22Rv1 (cell line): ENCODE measurements around the gene MAD1L1.

ENCODE experiments used
- ZFX ChIP-seq: fragments of 450-650 bp; IDR thresholded peaks from 2 replicates; pipeline ENCODE4 v1.6.1; 2017; ENCODE audit warnings: antibody characterized with exemption, borderline replicate concordance
- TF ChIP-seq, protein P1 (sequence below): fragments of 450-650 bp; IDR thresholded peaks from 2 replicates; pipeline ENCODE4 v1.5.1; 2017; ENCODE audit warnings: mild to moderate bottlenecking

- TF ChIP-seq, protein P1, sequence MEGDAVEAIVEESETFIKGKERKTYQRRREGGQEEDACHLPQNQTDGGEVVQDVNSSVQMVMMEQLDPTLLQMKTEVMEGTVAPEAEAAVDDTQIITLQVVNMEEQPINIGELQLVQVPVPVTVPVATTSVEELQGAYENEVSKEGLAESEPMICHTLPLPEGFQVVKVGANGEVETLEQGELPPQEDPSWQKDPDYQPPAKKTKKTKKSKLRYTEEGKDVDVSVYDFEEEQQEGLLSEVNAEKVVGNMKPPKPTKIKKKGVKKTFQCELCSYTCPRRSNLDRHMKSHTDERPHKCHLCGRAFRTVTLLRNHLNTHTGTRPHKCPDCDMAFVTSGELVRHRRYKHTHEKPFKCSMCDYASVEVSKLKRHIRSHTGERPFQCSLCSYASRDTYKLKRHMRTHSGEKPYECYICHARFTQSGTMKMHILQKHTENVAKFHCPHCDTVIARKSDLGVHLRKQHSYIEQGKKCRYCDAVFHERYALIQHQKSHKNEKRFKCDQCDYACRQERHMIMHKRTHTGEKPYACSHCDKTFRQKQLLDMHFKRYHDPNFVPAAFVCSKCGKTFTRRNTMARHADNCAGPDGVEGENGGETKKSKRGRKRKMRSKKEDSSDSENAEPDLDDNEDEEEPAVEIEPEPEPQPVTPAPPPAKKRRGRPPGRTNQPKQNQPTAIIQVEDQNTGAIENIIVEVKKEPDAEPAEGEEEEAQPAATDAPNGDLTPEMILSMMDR: no peak
- TF ChIP-seq ZFX: no peak
Measured at GRCh38 chr7:1885465-1886226, 347.1 kb downstream of the MAD1L1 start.
